Breast epithelium (tissue), 3 donors: ENCODE data around the gene DNAI1.

Source experiments
- CTCF ChIP-seq, 3 donors: fragments of 450-650 bp; IDR thresholded peaks; one replicate each; pipeline ENCODE4 v1.5.1; 2016 to 2017; ENCODE audit warnings: antibody characterized with exemption in 3 of 3, mild to moderate bottlenecking in 3 of 3, moderate library complexity in 3 of 3
- POLR2A ChIP-seq: fragments of 450-650 bp; IDR thresholded peaks from one replicate; pipeline ENCODE4 v1.6.1; 2016; ENCODE audit warnings: antibody characterized with exemption, mild to moderate bottlenecking, moderate library complexity
- POLR2AphosphoS5 ChIP-seq, 3 donors: sonication (generic); formaldehyde crosslinking; IDR thresholded peaks; one replicate each; pipeline ENCODE4 v1.6.1; 2017; ENCODE audit warnings: antibody characterized with exemption in 3 of 3

- TF ChIP-seq CTCF (IDR thresholded peaks at IDR 0.05) (no peak), POLR2AphosphoS5 (IDR thresholded peaks at IDR 0.05) (no peak), POLR2A (no peak)
Measured at GRCh38 chr9:34568774-34569173, 110.2 kb downstream of the DNAI1 start.
